Spinal cord (tissue), 10 donors: ENCODE results near the gene GGA1. TPM values are rescaled to one million over a fixed set of nuclear protein-coding genes. Genes with fewer than 3 reads are reported as not detected.

Source experiments
- DNase-seq, 6 donors: peaks; one replicate each; pipeline versions ENCODE4 v3.0.0 to v3.0.0-alpha.2; 2013 to 2015; ENCODE audit warnings: low spot score in 6 of 6, low read depth in 4 of 6
- H3K27ac ChIP-seq: one replicate; pipeline ENCODE4 v1.5.1; 2013; ENCODE audit warnings: low read depth, low read length, control low read depth
- H3K27me3 ChIP-seq: one replicate; pipeline ENCODE4 v1.6.1; 2013; ENCODE audit warnings: low read length; ENCODE audit not compliant: control insufficient read depth, insufficient read depth
- H3K36me3 ChIP-seq: one replicate; pipeline ENCODE4 v1.6.1; 2013; ENCODE audit warnings: low read length; ENCODE audit not compliant: control insufficient read depth, insufficient read depth
- H3K4me1 ChIP-seq: one replicate; pipeline ENCODE4 v1.6.1; 2013; ENCODE audit warnings: low read length; ENCODE audit not compliant: control insufficient read depth, insufficient read depth
- H3K4me3 ChIP-seq: one replicate; pipeline ENCODE4 v1.5.1; 2013; ENCODE audit warnings: low read depth, low read length, control low read depth
- H3K9me3 ChIP-seq: one replicate; pipeline ENCODE4 v1.6.1; 2013; ENCODE audit warnings: low read length; ENCODE audit not compliant: control insufficient read depth, insufficient read depth
- WGBS: methylation state at CpG from one replicate; pipeline ENCODE4 v1.1.5; 2013; ENCODE audit warnings: missing lambda C conversion rate; ENCODE audit not compliant: insufficient coverage; 5-methylcytosine and 5-hydroxymethylcytosine counted together
- long read RNA-seq, 4 donors: transcript quantifications; one replicate each; lab custom pipeline, GENCODE V29; 2026
- polyA plus RNA-seq, 2 donors: library from polyadenylated mRNA; unstranded; fragments of 120-200 nt; gene quantifications; one replicate each; pipeline ENCODE4 v1.2.1, GENCODE V29; 2013; ENCODE audit not compliant: insufficient read length in 2 of 2
- total RNA-seq, 2 donors: library from RNA; depleted of rRNA in 1 of 2; stranded (reverse); fragments of 120-200 nt in 1 of 2; fragments of >200 nt in 1 of 2; gene quantifications; one replicate each; pipeline versions ENCODE4 v1.2.3 to v1.2.4, GENCODE V29; 2013 to 2014
- donor health status: healthy.

The GGA1 gene
- total RNA-seq (10 to 100 TPM; 27.2 to 47.4 TPM), polyA plus RNA-seq (10 to 100 TPM; 59.3 to 80.3 TPM)
- long read RNA-seq, donor 1, partial matches to known transcripts = 0 of 8 reads
- long read RNA-seq, donor 1, other reads (novel, unspliced or antisense) = 0 of 8 reads
- long read RNA-seq, donor 2, partial matches to known transcripts = 0 of 2 reads
- long read RNA-seq, donor 2, other reads (novel, unspliced or antisense) = 0 of 2 reads
- long read RNA-seq, donor 3, partial matches to known transcripts = 0 of 5 reads
- long read RNA-seq, donor 3, other reads (novel, unspliced or antisense) = 0 of 5 reads
- long read RNA-seq, donor 4, partial matches to known transcripts = 0 of 4 reads
- long read RNA-seq, donor 4, other reads (novel, unspliced or antisense) = 0 of 4 reads

- H3K4me1 ChIP-seq = peaks cover 45% of the 10 kb centered on the region
- H3K27me3 ChIP-seq = no peaks in the 10 kb centered on the region
These were observed at the start of gene GGA1 for GRCh38 chr22:37608477-37609239. Gene GGA1, plus strand, starts transcription at chr22:37608834. Its CDS starts 27 bp downstream, at chr22:37608861.

GRCh38 chr22:37559521-37559900 lies 49.1 kb upstream of the GGA1 start:
- H3K4me3 ChIP-seq = peak overlapping the region; percentile 32
- peak overlapping the region; percentile 91 for H3K27ac ChIP-seq
- peaks cover 59% of the 10 kb centered on the region for H3K4me1 ChIP-seq
- H3K27me3 ChIP-seq = peaks cover 17% of the 10 kb centered on the region
- WGBS = 39% methylated on average over 2 of the region's 6 CpGs
- DNase-seq = no peak
- H3K36me3 ChIP-seq = peaks cover 9% of the 10 kb centered on the region
- H3K9me3 ChIP-seq = no peaks in the 10 kb centered on the region

More at GRCh38 chr22:37608477-37609239, at the start of gene GGA1:
- peak; percentile 91 to 99 (median 96) for DNase-seq
- peak within 1 kb of the TSS; percentile 98 for H3K27ac ChIP-seq
- peaks cover 11% of the 10 kb centered on the region for H3K36me3 ChIP-seq
- no peaks in the 10 kb centered on the region for H3K9me3 ChIP-seq
- WGBS = 0% methylated on average over 80 of the region's 82 CpGs
- peak within 1 kb of the TSS; percentile 77 for H3K4me3 ChIP-seq

GRCh38 chr22:37559901-37560607 lies 48.6 kb upstream of the GGA1 start, which contains the start of gene CDC42EP1:
Gene CDC42EP1, plus strand, starts transcription at chr22:37560480. Its CDS starts 5,870 bp downstream, at chr22:37566350.
- H3K9me3 ChIP-seq = no peaks in the 10 kb centered on the region

GRCh38 chr22:37560608-37561211 lies 47.9 kb upstream of the GGA1 start:
- peak overlapping the region; percentile 93 for H3K27ac ChIP-seq
- no peaks in the 10 kb centered on the region for H3K9me3 ChIP-seq
- H3K27me3 ChIP-seq = peaks cover 17% of the 10 kb centered on the region
- peak in 2 of 6 donors; percentile 10 to 62 for DNase-seq
- under 1% methylated on average over 68 of the region's 72 CpGs for WGBS
- peaks cover 69% of the 10 kb centered on the region for H3K4me1 ChIP-seq
- peaks cover 9% of the 10 kb centered on the region for H3K36me3 ChIP-seq
- peak overlapping the region; percentile 81 for H3K4me3 ChIP-seq

More at GRCh38 chr22:37559901-37560607, 48.6 kb upstream of the GGA1 start, which contains the start of gene CDC42EP1:
- peaks cover 9% of the 10 kb centered on the region for H3K36me3 ChIP-seq
- peak within 1 kb of the TSS; percentile 81 for H3K4me3 ChIP-seq
- H3K27ac ChIP-seq = peak within 1 kb of the TSS; percentile 93
- peaks cover 17% of the 10 kb centered on the region for H3K27me3 ChIP-seq
- peaks cover 65% of the 10 kb centered on the region for H3K4me1 ChIP-seq
- peak in 2 of 6 donors; percentile 19 to 74 for DNase-seq
- WGBS = 5% methylated on average over 74 of the region's 76 CpGs

- under 1% methylated on average over 56 of the region's 56 CpGs for WGBS
- Histone ChIP-seq H3K4me1 (peaks cover 76% of the 10 kb centered on the region), H3K27me3 (peaks cover 17% of the 10 kb centered on the region), H3K9me3 (no peaks in the 10 kb centered on the region), H3K4me3 (peak overlapping the region; percentile 81), H3K36me3 (peaks cover 16% of the 10 kb centered on the region), H3K27ac (peak overlapping the region; percentile 93)
- DNase-seq = peak in 4 of 6 donors; percentile 69 to 93 (median 80)
These were observed 47.2 kb upstream of the GGA1 start for GRCh38 chr22:37561212-37562048.

- peak overlapping the region; percentile 93 for H3K27ac ChIP-seq
- H3K27me3 ChIP-seq = peaks cover 17% of the 10 kb centered on the region
- no peaks in the 10 kb centered on the region for H3K9me3 ChIP-seq
- peaks cover 23% of the 10 kb centered on the region for H3K36me3 ChIP-seq
- peaks cover 76% of the 10 kb centered on the region for H3K4me1 ChIP-seq
- DNase-seq = no peak
- 93% methylated on average over 7 of the region's 14 CpGs for WGBS
- peak overlapping the region; percentile 81 for H3K4me3 ChIP-seq
These were observed 46.4 kb upstream of the GGA1 start for GRCh38 chr22:37562049-37562875.

GRCh38 chr22:37563153-37564081 lies 45.2 kb upstream of the GGA1 start:
- DNase-seq = peak in 2 of 6 donors; percentile 31 to 70
- H3K9me3 ChIP-seq = no peaks in the 10 kb centered on the region
- peak overlapping the region; percentile 9 for H3K4me3 ChIP-seq
- peaks cover 35% of the 10 kb centered on the region for H3K36me3 ChIP-seq
- peak overlapping the region; percentile 86 for H3K27ac ChIP-seq
- H3K27me3 ChIP-seq = peaks cover 17% of the 10 kb centered on the region
- WGBS = 80% methylated on average over 5 of the region's 14 CpGs
- H3K4me1 ChIP-seq = peaks cover 86% of the 10 kb centered on the region
